Heart left ventricle (tissue), 13 donors: ENCODE measurements around the gene HSD17B14.

ENCODE experiments used
- CTCF ChIP-seq, 12 donors: fragments of 200-600 bp; sonication (generic) in 4 of 12; IDR thresholded peaks; one replicate each; pipeline versions ENCODE4 v1.5.0 to v1.8.0; 2018 to 2022; ENCODE audit warnings: antibody characterized with exemption in 12 of 12, mild to moderate bottlenecking in 5 of 12
- POLR2A ChIP-seq, 2 donors: fragments of 450-650 bp; IDR thresholded peaks; one replicate each; pipeline ENCODE4 v1.6.1; 2017; ENCODE audit warnings: antibody characterized with exemption in 2 of 2, mild to moderate bottlenecking in 2 of 2, moderate library complexity in 2 of 2
- donor health status: ischemic (EF 13 %, LVEDD 7.1; RV severe dilation, severe dysfunction).
- donor health status: DM: no; HTN: yes; CAD: no.
- donor health status: DM: no; HTN: no; CAD: no.
- donor health status: ischemic (EF 25% LVEDD 6.9; RV normal size, moderate dysfunction).
- donor health status: ischemic (EF 25% LVEDD 5.7; RV mildly dilated, moderate dysfunction).
- donor health status: ischemic (EF 35%, LVEDD 5.7; RV mildly dilated, moderate dysfunction).
- donor health status: nonischemic (EF 11% LVEDD 7.7; RV severe dilation, severe dysfunction).
- donor health status: DM: yes; HTN: yes; CAD: no.
- donor health status: PGD.
- donor health status: ischemic (EF 29% LVEDD 5.4; RV normal size, mild dysfunction).
- donor health status: nonischemic (EF 23%, LVEDD 6.1; RV moderate dilation, normal function).

GRCh38 chr19:48867746-48868113 lies 31.4 kb upstream of the HSD17B14 start:
- TF ChIP-seq CTCF (IDR thresholded peaks at IDR 0.05) (no peak), POLR2A (IDR thresholded peaks at IDR 0.05) (no peak)
